ENCODE measurements around the gene OBSCN.

GRCh38 chr1:228343191-228343661 is 135.4 kb downstream of the OBSCN start:
- TF ChIP-seq, protein P1, sequence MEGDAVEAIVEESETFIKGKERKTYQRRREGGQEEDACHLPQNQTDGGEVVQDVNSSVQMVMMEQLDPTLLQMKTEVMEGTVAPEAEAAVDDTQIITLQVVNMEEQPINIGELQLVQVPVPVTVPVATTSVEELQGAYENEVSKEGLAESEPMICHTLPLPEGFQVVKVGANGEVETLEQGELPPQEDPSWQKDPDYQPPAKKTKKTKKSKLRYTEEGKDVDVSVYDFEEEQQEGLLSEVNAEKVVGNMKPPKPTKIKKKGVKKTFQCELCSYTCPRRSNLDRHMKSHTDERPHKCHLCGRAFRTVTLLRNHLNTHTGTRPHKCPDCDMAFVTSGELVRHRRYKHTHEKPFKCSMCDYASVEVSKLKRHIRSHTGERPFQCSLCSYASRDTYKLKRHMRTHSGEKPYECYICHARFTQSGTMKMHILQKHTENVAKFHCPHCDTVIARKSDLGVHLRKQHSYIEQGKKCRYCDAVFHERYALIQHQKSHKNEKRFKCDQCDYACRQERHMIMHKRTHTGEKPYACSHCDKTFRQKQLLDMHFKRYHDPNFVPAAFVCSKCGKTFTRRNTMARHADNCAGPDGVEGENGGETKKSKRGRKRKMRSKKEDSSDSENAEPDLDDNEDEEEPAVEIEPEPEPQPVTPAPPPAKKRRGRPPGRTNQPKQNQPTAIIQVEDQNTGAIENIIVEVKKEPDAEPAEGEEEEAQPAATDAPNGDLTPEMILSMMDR (conservative IDR thresholded peaks at IDR 0.05; ENCODE audit: low read length): no peak
- no peak for TF ChIP-seq EZH2phosphoT487 (IDR thresholded peaks at IDR 0.05; ENCODE audit: borderline replicate concordance)
